ENCODE measurements around the gene SMARCC1.

Gene SMARCC1

GRCh38 chr3:47565734-47566550, 215.8 kb downstream of the SMARCC1 start:
- in situ Hi-C loops (cut with MboI; ENCODE audit: low sequenced_read_pairs) = no loop called here

GRCh38 chr3:47556351-47556750, 225.3 kb downstream of the SMARCC1 start:
- in situ Hi-C loops (cut with MboI; ENCODE audit: low sequenced_read_pairs) = no loop called here

- in situ Hi-C loops (cut with MboI; ENCODE audit: low sequenced_read_pairs) = no loop called here
These were observed 227.4 kb downstream of the SMARCC1 start for GRCh38 chr3:47554335-47554734.

- in situ Hi-C loops (cut with MboI; ENCODE audit: low sequenced_read_pairs) = no loop called here
These were observed 228.3 kb downstream of the SMARCC1 start for GRCh38 chr3:47553407-47553806.

- in situ Hi-C loops (cut with MboI; ENCODE audit: low sequenced_read_pairs) = no loop called here
These were observed 239.1 kb downstream of the SMARCC1 start for GRCh38 chr3:47542471-47543173.

GRCh38 chr3:47541583-47542108, 240.0 kb downstream of the SMARCC1 start:
- in situ Hi-C loops (cut with MboI; ENCODE audit: low sequenced_read_pairs) = no loop called here

GRCh38 chr3:47540281-47540680, 241.4 kb downstream of the SMARCC1 start:
- in situ Hi-C loops (cut with MboI; ENCODE audit: low sequenced_read_pairs) = no loop called here

- in situ Hi-C loops (cut with MboI; ENCODE audit: low sequenced_read_pairs) = no loop called here
These were observed 244.7 kb downstream of the SMARCC1 start for GRCh38 chr3:47536967-47537366.

GRCh38 chr3:47536221-47536891, 245.3 kb downstream of the SMARCC1 start:
- in situ Hi-C loops (cut with MboI; ENCODE audit: low sequenced_read_pairs) = no loop called here
